HG02943 (cell line): ENCODE measurements around the gene CCDC18.
"Not testable (repeated sequence)": the region's sequence is repeated elsewhere in the genome, so short reads cannot be mapped to it uniquely, and the experiment has no call there.

ENCODE experiments used
- ATAC-seq: cut with Tn5 transposase; IDR thresholded peaks from one replicate; pipeline ENCODE4 v1.9.1; 2021; ENCODE audit warnings: mild to moderate bottlenecking, low read depth, moderate library complexity; ENCODE audit not compliant: unreplicated experiment

Gene CCDC18

GRCh38 chr1:93170141-93170678 lies 10.3 kb upstream of the CCDC18 start:
- not testable (repeated sequence) for ATAC-seq

- no peak for ATAC-seq
These were observed 8.9 kb upstream of the CCDC18 start for GRCh38 chr1:93171549-93172034.

GRCh38 chr1:93172778-93173177 lies 7.7 kb upstream of the CCDC18 start:
- ATAC-seq, result no peak

- not testable (repeated sequence) for ATAC-seq
These were observed 5.9 kb upstream of the CCDC18 start for GRCh38 chr1:93174638-93175037.

GRCh38 chr1:93177991-93178390 lies 2.5 kb upstream of the CCDC18 start:
- ATAC-seq, result no peak

- no peak for ATAC-seq
These were observed 2.1 kb upstream of the CCDC18 start for GRCh38 chr1:93178418-93178817.

GRCh38 chr1:93179886-93180722 lies 420 bp upstream of the CCDC18 start, which contains the start of gene TMED5:
TMED5 (minus strand) TSS chr1:93180413; CDS start chr1:93180242, 171 bp downstream.
- ATAC-seq, result peak; percentile 86

GRCh38 chr1:93186667-93187066 lies 6.1 kb downstream of the CCDC18 start:
- no peak for ATAC-seq

- no peak for ATAC-seq
These were observed 9.9 kb downstream of the CCDC18 start for GRCh38 chr1:93190432-93190831.

- no peak for ATAC-seq
These were observed 13.9 kb downstream of the CCDC18 start for GRCh38 chr1:93194231-93194990.

- no peak for ATAC-seq
These were observed 16.1 kb downstream of the CCDC18 start for GRCh38 chr1:93196591-93196990.

GRCh38 chr1:93199150-93199549 lies 18.6 kb downstream of the CCDC18 start:
- no peak for ATAC-seq

- no peak for ATAC-seq
These were observed 19.6 kb downstream of the CCDC18 start for GRCh38 chr1:93200086-93200620.

GRCh38 chr1:93200714-93201113 lies 20.2 kb downstream of the CCDC18 start:
- no peak for ATAC-seq

GRCh38 chr1:93205892-93206566 lies 25.5 kb downstream of the CCDC18 start:
- ATAC-seq, result no peak

- no peak for ATAC-seq
These were observed 26.0 kb downstream of the CCDC18 start for GRCh38 chr1:93206567-93206954.

- no peak for ATAC-seq
These were observed 26.7 kb downstream of the CCDC18 start for GRCh38 chr1:93207211-93207610.

- ATAC-seq, result no peak
These were observed 34.8 kb downstream of the CCDC18 start for GRCh38 chr1:93215322-93215721.

- ATAC-seq, result no peak
These were observed 38.9 kb downstream of the CCDC18 start for GRCh38 chr1:93219443-93219842.

GRCh38 chr1:93220716-93221115 lies 40.2 kb downstream of the CCDC18 start:
- ATAC-seq, result not testable (repeated sequence)
